Stimulated activated CD4-positive, alpha-beta T cell treated with anti-CD3 and anti-CD28 coated beads, TNF-alpha, amount 100 ng/mL, for 4 hours (primary cell): ENCODE measurements around the gene IGFL1.
"Not testable (repeated sequence)": the region's sequence is repeated elsewhere in the genome, so short reads cannot be mapped to it uniquely, and the experiment has no call there.

ENCODE experiments used
- DNase-seq, 3 experiments: peaks; one replicate each; pipeline ENCODE4 v3.0.0-alpha.2; 2020; ENCODE audit warnings: low read depth in 3 of 3

Gene IGFL1

DNA sequence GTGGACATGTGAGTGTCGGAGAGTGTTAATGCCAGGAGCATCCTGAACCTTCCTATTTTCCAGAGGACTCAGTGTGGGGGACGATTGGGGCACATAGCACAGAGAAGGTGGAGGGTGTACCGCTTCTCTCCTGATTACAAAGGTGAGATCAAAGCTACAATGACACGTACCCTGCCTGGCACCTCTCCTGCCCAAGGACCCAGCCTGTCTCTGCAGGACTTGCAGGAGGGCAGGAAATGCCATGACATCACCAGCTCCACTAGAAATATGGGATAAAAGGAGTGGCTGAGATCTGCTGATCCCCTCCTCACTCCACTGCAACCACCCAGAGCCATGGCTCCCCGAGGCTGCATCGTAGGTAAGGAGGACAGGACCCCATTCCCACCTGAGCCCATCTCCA, at the start of gene IGFL1:
Gene IGFL1, plus strand, starts transcription at position 301 of the 400 bp plus-strand sequence. Its CDS starts 33 bp downstream, at position 334.
- no peak for DNase-seq

- DNase-seq, result no peak
These were observed 48.7 kb upstream of the IGFL1 start for GRCh38 chr19:46180701-46181387.

GRCh38 chr19:46181388-46181779, 48.2 kb upstream of the IGFL1 start:
- DNase-seq, result no peak

- DNase-seq, result no peak
These were observed 47.1 kb upstream of the IGFL1 start for GRCh38 chr19:46182476-46182875.

DNA sequence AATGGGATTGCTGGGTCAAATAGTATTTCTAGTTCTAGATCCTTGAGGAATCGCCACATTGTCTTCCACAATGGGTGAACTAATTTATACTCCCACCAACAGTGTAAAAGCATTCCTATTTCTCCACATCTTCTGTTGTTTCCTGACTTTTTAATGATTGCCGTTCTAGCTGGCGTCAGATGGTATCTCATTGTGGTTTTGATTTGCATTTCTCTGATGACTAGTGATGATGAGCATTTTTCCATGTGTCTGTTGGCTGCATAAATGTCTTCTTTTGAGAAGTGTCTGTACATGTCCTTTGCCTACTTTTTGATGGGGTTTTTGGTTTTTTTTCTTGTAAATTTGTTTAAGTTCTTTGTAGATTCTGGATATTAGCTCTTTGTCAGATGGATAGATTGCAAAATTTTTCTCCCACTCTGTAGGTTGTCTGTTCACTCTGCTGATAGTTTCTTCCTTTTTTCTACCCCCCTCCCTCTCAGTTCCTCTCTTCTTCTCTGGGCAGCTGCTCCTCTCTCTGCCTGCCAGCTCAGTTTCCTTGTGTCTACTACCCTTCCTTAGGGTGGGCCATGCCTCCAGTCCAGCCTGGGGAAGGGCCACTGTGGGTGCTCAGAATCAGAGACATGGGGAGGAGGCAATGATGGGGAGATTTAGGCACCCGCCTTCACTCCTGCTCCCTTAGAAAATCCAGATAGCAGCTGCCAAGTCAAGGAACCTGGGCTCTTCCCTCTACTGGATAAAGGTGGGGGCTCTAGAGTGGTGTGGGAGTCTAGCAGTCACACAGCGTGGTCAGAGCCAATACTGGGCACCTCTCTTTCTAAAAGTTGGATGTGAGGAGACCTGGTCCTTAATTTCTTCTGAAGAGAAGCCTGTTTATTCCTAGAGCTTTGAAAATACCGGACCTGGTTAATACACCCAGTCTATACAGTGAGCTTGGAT, 44.5 kb upstream of the IGFL1 start:
- not testable (repeated sequence) for DNase-seq

DNA sequence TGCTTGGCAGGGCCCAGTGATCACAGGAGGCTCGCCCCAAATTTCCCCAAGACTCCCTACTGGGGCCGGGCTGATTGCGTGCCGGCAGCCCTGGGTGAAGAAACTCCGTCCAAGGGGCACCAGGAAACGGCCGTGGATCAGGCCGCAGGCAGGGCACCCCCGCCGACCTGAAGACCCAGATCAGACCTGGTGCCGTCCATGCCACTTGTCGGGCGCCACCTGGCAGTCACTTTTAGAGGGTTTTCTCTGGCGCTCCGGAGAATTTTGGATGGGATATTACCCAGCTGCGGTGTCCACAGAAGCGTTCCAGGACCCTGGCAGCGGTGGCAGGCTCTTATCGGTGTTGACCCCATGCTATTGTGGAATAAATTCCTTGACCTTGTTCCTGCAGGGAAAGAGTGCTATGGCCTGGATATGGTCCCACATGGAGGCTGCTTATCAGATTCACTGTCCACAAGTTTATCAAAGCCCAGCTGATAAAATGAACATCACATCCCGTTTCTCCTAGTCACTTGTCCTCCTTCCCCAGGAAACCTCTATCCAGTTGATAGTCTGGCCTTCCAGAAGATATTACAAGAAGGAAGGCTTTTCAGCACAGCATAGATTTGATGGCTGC, 43.3 kb upstream of the IGFL1 start:
- no peak for DNase-seq

- DNase-seq, result no peak
These were observed 42.8 kb upstream of the IGFL1 start for GRCh38 chr19:46186717-46187101.

GRCh38 chr19:46189971-46190888, 39.3 kb upstream of the IGFL1 start:
- DNase-seq, result no peak

DNA sequence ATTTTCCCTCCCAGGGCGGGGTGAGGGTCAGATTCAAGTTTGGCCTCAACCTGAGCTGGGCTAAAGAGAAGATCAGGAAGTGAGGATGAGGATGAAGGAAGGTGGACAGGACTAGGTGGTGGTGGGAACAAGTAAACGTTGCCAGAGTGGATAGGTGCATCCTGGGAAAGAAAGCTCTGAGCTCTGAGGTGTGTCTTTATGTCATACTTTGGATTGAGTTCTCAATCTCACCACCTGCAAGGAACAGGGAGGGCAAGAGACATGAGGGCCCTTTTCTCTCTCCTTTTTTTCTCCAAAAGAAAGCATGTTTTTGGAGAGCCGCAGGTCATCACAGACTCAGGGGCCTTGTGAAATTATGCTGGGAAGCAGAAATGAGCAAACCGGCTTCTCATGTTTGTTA, 38.2 kb upstream of the IGFL1 start:
- no peak for DNase-seq

DNA sequence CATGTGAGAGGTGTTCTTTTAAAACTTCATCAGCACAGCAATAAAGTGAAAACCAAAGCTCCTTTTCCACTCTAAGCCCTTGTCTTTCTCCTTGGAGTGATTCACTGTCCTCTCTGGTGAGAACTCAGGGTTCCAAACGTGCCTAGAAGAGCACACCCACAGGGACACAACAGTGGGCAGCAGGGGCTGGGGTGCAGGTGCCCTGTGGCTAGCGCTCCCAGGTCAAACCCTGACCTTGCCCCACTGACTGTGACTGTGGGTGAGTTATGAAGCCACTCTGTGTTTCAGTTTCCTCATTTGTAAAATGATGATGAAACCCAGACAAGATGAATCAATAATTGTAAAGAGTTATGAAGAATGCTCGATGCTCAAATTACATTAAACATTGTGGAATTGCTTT, 37.6 kb upstream of the IGFL1 start:
- no peak for DNase-seq

DNA sequence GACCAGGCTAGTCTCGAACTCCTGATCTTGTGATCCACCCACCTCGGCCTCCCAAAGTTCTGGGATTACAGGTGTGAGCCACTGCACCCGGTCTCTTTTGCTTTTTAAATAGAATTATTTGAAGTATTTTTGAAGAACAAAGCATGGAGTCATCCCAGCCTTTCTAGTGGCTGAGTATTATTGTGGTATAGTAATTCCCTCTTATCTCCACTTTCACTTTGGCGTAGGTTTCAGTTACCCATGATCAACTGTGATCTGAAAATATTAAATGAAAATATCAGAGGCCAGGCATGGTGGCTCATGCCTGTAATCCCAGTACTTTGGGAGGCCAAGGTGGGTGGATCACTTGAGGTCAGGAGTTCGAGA, 36.9 kb upstream of the IGFL1 start:
- not testable (repeated sequence) for DNase-seq

- no peak for DNase-seq
These were observed 36.4 kb upstream of the IGFL1 start for GRCh38 chr19:46192992-46193650.

DNA sequence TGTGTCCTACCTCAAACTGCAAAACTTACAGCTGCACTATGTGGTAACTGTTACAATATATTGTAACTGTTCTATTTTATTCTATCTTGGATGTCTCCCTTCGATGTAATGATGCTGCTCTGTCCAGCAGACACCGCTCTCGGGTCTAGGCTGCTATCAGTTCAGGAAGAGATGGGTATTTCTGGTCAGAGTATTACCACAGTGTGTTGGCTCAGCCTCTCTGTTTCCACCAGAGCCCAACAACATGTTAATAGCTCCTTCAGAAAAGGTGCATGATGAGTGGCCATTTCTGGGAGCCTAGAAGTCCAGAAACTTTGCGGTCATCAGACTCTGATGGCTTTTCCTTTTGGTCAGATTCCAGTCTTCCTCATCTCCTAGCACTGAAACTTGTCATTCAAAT, 35.9 kb upstream of the IGFL1 start:
- no peak for DNase-seq

DNA sequence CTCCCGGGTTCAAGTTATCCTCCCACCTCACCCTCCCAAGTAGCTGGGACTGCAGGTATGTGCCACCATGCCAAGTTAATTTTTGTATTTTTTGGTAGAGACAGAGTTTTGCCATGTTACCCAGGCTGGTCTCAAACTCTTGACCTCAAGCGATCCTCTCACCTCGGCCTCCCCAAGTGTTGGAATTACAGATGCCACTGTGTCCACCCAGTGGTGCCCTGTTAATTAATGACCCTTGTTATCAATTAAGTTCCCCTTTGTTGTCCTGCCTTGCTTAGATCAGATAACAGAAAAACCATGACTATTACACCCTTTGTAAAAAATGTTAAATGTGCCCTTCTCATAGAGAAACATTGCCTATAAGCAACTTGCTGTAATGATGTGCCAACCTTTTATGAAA, 34.4 kb upstream of the IGFL1 start:
- no peak for DNase-seq

GRCh38 chr19:46195919-46196318, 33.6 kb upstream of the IGFL1 start:
- not testable (repeated sequence) for DNase-seq

- DNase-seq, result no peak
These were observed 33.0 kb upstream of the IGFL1 start for GRCh38 chr19:46196410-46197124.

GRCh38 chr19:46197314-46198070, 32.0 kb upstream of the IGFL1 start:
- no peak for DNase-seq

DNA sequence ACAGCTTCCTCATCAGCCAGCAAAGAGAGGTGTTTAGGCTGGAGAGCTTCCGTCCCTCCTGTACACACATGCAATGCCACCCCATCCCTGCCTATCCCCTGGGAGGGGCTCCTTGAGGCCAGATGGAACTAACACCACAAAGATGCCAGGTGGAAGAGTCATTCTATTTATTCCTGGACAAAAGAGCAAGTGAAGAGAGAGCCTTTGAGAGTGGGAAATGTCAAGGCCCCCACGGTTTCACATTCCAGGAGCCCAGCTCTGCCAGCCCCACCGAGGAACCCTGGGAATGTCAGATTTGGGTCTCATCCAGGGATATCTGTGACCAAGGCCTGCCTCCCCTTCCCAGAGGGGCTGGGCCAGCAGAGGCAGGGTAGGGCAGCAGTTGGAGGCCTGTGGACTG, 30.8 kb upstream of the IGFL1 start:
- no peak for DNase-seq

DNA sequence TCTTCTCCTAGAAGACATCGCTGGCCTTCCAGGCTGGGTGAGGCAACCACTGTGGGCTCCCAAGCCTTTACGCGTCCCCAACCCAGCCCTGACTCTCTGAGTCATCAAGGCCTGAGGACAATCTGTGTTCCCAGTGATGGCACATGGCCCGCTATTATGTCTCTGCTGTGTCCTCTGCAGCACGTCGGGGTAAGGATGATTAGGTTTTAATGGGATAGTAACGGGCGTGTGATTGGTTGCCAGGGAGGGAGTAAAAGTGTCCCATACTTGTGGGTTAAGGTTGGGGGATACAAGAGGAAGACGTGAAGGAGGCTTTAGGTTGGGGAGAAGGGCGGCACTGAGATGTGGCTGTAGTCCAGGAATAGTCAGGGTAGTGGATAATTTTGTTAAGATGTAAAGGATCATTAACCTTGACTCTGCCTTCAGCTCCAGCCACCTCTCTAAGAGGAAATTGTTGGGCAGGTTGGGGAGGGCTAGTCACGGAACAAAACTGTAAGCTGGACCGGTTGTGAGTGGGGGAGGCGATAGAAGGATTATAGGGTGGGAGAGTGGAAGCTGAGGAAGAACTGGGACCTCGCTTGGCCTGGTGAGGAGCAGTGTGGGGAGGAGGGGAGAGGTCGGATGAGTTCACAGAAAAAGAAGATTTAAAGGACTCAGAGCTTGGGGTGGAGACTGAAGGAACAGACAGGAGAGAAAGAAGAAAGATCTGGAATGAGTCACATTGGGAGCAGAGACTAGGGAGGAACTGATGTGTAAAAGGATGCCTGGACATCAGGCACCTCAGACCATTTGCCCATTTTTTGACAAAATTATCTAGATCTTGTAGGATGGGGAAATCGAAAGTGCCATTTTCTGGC, 27.9 kb upstream of the IGFL1 start:
- no peak for DNase-seq
